Measurements from ENCODE around the gene SORBS1. TPM values are rescaled to one million over a fixed set of nuclear protein-coding genes. Genes with fewer than 3 reads are reported as not detected.

SORBS1 gene
- total and polyA plus RNA-seq, 2 donors (not counting 1 experiment from before 2014, with no cell fraction given), result 0.21 to 1.5 TPM

- Histone ChIP-seq H3K9me3 (ENCODE audit: control extremely low read depth in 1 of 3, control insufficient read depth in 2 of 3, insufficient read depth in 1 of 3, low read length in 2 of 3) (no peaks in the 10 kb centered on the region), H3K27ac (ENCODE audit: low read length in 2 of 2) (no peak overlapping the region), H3K36me3 (replicated peaks in 1 of 2; ENCODE audit: control extremely low read depth in 1 of 2, control insufficient read depth in 1 of 2, extremely low read depth in 1 of 2, insufficient read depth in 2 of 2, low read length in 1 of 2) (no peaks in the 10 kb centered on the region), H3K4me1 (ENCODE audit: control insufficient read depth in 2 of 2, insufficient read depth in 2 of 2, low read length in 2 of 2) (no peaks in the 10 kb centered on the region), H4K20me1 (ENCODE audit: control insufficient read depth, insufficient read depth, low read length, poor library complexity, severe bottlenecking) (no peaks in the 10 kb centered on the region), H2AFZ (ENCODE audit: insufficient read depth, low read depth, low read length, poor library complexity, severe bottlenecking) (no peak overlapping the region), H3K79me2 (ENCODE audit: control insufficient read depth, insufficient read depth, low read length) (no peaks in the 10 kb centered on the region), H3K9ac (ENCODE audit: low read length) (no peak overlapping the region), H3K27me3 (replicated peaks in 1 of 4; ENCODE audit: control extremely low read depth in 1 of 4, control insufficient read depth in 3 of 4, insufficient read depth in 4 of 4, low read length in 3 of 4) (peaks cover 0 to 1% (median 0%) of the 10 kb centered on the region in 4 experiments), H3K4me2 (replicated peaks; ENCODE audit: low read depth, low read length, poor library complexity, severe bottlenecking) (no peak overlapping the region), H3K4me3 (ENCODE audit: control extremely low read depth in 1 of 5, extremely low read depth in 1 of 5, insufficient read depth in 1 of 5, low read depth in 2 of 5, low read length in 4 of 5) (no peak overlapping the region)
- H3K4me1 Mint-ChIP-seq, result no peaks in the 10 kb centered on the region
- WGBS (ENCODE audit: insufficient coverage), result 100% methylated on average over 2 of the region's 2 CpGs
- H3K9me3 Mint-ChIP-seq (ENCODE audit: insufficient read depth), result no peaks in the 10 kb centered on the region
- ATAC-seq (ENCODE audit: low read depth), result no peak
- ChIA-PET POLR2A (interaction anchor here (0.7 kb wide), 1 partner anchor 411 kb away, joined by 5 read pairs; no protein-coding TSS in a partner anchor), CTCF (no interaction called here)
- intact Hi-C loops (cut with micrococcal nuclease), result no loop called here
- no peak overlapping the region for H3K4me3 Mint-ChIP-seq
- TF ChIP-seq EZH2 (IDR thresholded peaks at IDR 0.05; ENCODE audit: borderline replicate concordance, insufficient read depth, low read depth, low read length, poor library complexity, severe bottlenecking), result no peak
- no peak for TF ChIP-seq CTCF (IDR thresholded peaks at IDR 0.05)
- no peak overlapping the region for H3K27ac Mint-ChIP-seq
- DNase-seq, result no peak
- H3K27me3 Mint-ChIP-seq, result peaks cover 21% of the 10 kb centered on the region
Observed at GRCh38 chr10:95400787-95401186, 160.4 kb downstream of the SORBS1 start.

GRCh38 chr10:95399183-95399582 lies 162.0 kb downstream of the SORBS1 start:
- H3K9me3 Mint-ChIP-seq (ENCODE audit: insufficient read depth), result no peaks in the 10 kb centered on the region
- Histone ChIP-seq H3K9ac (ENCODE audit: low read length) (no peak overlapping the region), H4K20me1 (ENCODE audit: control insufficient read depth, insufficient read depth, low read length, poor library complexity, severe bottlenecking) (no peaks in the 10 kb centered on the region), H3K27me3 (replicated peaks in 1 of 4; ENCODE audit: control extremely low read depth in 1 of 4, control insufficient read depth in 3 of 4, insufficient read depth in 4 of 4, low read length in 3 of 4) (peaks cover 0 to 3% (median 0%) of the 10 kb centered on the region in 4 experiments), H3K4me3 (ENCODE audit: control extremely low read depth in 1 of 5, extremely low read depth in 1 of 5, insufficient read depth in 1 of 5, low read depth in 2 of 5, low read length in 4 of 5) (no peak overlapping the region), H3K9me3 (ENCODE audit: control extremely low read depth in 1 of 3, control insufficient read depth in 2 of 3, insufficient read depth in 1 of 3, low read length in 2 of 3) (no peaks in the 10 kb centered on the region), H3K4me1 (ENCODE audit: control insufficient read depth in 2 of 2, insufficient read depth in 2 of 2, low read length in 2 of 2) (no peaks in the 10 kb centered on the region), H3K27ac (ENCODE audit: low read length in 2 of 2) (no peak overlapping the region), H3K79me2 (ENCODE audit: control insufficient read depth, insufficient read depth, low read length) (no peaks in the 10 kb centered on the region), H3K36me3 (replicated peaks in 1 of 2; ENCODE audit: control extremely low read depth in 1 of 2, control insufficient read depth in 1 of 2, extremely low read depth in 1 of 2, insufficient read depth in 2 of 2, low read length in 1 of 2) (no peaks in the 10 kb centered on the region), H2AFZ (ENCODE audit: insufficient read depth, low read depth, low read length, poor library complexity, severe bottlenecking) (no peak overlapping the region), H3K4me2 (replicated peaks; ENCODE audit: low read depth, low read length, poor library complexity, severe bottlenecking) (no peak overlapping the region)
- WGBS (ENCODE audit: insufficient coverage), result 84% methylated on average over 3 of the region's 5 CpGs
- intact Hi-C loops (cut with micrococcal nuclease), result no loop called here
- no peak overlapping the region for H3K4me3 Mint-ChIP-seq
- ChIA-PET CTCF (interaction anchor here (0.7 to 1.4 kb wide), 3 partner anchors 32 to 209 kb away, joined by 3 to 4 read pairs (median 4); no protein-coding TSS in a partner anchor), POLR2A (no interaction called here)
- no peaks in the 10 kb centered on the region for H3K4me1 Mint-ChIP-seq
- TF ChIP-seq EZH2 (IDR thresholded peaks at IDR 0.05; ENCODE audit: borderline replicate concordance, insufficient read depth, low read depth, low read length, poor library complexity, severe bottlenecking) (no peak), CTCF (IDR thresholded peaks at IDR 0.05) (no peak)
- DNase-seq, result no peak
- H3K27me3 Mint-ChIP-seq, result peaks cover 20% of the 10 kb centered on the region
- H3K27ac Mint-ChIP-seq, result no peak overlapping the region
- ATAC-seq (ENCODE audit: low read depth), result no peak
